ENCODE data around the gene HDAC8. TPM values are rescaled to one million over a fixed set of nuclear protein-coding genes. Genes with fewer than 3 reads are reported as not detected.
A peak's percentile ranks its signal among the peaks of the same experiment; 100 is the strongest.
"Not testable (repeated sequence)": the region's sequence is repeated elsewhere in the genome, so short reads cannot be mapped to it uniquely, and the experiment has no call there.

The HDAC8 gene
- total RNA-seq, 1 experiment from 2014 or later = 27.0 TPM

- DNase-seq (ENCODE audit: low read depth) = no peak
These were observed 245.9 kb downstream of the HDAC8 start for GRCh38 chrX:72326605-72327300.

- not testable (repeated sequence) for DNase-seq (ENCODE audit: low read depth)
These were observed 253.0 kb downstream of the HDAC8 start for GRCh38 chrX:72319651-72320050.

GRCh38 chrX:72317139-72317538 lies 255.5 kb downstream of the HDAC8 start:
- DNase-seq (ENCODE audit: low read depth) = no peak

DNA sequence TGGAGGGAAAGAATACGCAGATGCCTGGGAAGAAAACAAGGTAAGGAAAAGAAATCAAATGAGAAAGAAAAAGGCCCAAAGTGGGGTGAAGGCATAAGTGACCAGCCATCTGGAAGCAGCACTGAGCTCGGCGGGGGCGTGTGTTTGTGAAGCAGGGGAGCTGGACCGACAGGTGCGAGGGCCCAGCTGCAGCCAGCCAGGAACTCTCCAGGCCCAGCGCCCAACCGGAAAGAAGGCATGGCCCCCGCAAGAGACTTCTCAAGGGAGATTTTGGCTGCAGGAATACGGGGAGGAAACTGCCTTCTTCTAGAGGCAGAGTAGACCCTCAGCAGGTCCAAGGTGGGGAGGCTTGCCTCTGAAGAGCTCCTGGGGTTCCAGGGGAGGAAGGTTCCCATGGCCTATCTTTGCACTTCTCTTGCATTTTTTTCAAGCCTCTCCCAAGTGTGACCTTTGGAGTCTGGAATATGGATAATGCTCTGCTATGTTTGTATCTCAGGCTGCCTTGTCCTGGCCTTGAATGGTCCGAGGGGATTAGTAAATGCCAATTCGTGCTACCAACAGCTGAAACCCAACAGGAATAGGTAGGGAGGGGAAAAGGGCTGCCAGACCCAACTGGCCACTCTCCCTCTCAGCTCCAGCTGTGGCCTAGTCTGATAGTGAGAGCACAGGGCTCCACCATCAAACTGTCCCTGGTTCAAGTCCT lies 256.1 kb downstream of the HDAC8 start:
- DNase-seq (ENCODE audit: low read depth) = no peak

DNA sequence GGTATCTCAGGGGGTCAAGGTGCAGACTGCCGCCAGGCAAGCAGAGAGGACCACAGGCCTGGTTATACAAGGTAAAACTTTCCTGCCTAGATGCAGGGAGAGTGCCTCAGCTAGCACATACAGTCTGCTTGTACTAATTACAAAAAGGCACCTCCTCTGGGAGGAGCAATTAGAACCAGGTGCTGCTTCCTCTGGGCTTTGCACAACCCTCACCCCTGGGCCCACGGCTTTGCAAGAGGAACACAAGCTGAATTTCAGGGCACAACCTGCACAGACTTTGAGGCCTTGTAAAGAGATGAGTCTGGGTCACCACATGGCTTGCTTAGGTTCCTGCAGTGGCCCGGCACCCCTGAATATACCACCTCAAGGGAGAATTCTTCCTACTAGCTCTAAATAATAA lies 257.8 kb downstream of the HDAC8 start:
- no peak for DNase-seq (ENCODE audit: low read depth)

DNA sequence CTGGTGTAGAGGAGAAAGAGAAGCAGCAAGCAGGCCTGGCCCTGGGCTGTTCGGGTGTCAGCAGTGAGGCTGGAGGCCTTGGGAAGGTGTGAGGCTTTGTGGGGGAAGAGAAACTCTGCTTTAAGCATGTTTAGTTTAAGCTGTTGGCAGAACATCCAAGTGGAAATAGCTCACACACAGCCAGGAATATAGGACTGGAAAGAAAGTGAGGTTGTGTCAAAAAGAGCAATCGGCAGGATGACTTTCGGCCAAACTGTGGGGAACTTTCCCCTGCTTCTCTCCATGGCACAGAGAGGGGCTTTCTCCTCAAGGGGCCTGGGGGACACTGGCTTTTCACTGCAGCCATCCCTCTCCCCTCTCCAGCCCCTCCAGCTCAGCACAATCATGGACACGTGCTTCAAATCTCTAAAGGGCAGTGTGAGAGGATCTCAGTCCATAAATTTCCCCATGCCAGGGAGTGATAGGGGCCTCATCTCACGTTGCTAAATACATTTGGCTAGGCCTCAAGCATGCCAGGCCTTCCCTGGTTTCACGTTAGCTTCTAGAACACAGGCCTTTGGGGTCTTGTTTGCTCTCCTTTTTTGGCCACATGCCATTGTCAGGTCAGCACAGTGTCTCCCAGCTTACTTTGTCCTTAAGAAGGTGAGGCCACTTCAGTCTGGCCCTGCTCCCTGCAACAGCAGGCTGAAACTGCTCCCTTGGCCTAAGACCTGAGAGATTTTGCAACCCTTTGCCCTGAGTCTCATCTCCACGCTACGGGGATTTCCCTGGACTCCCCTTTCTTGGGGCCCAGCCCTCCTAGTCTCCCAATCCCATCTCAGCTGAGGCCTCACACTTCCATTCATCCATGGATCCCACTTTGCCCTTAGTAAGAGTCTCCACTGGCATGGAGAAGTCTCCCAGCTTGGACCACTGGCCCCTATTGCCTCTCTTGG lies 258.7 kb downstream of the HDAC8 start:
- DNase-seq (ENCODE audit: low read depth) = no peak

DNA sequence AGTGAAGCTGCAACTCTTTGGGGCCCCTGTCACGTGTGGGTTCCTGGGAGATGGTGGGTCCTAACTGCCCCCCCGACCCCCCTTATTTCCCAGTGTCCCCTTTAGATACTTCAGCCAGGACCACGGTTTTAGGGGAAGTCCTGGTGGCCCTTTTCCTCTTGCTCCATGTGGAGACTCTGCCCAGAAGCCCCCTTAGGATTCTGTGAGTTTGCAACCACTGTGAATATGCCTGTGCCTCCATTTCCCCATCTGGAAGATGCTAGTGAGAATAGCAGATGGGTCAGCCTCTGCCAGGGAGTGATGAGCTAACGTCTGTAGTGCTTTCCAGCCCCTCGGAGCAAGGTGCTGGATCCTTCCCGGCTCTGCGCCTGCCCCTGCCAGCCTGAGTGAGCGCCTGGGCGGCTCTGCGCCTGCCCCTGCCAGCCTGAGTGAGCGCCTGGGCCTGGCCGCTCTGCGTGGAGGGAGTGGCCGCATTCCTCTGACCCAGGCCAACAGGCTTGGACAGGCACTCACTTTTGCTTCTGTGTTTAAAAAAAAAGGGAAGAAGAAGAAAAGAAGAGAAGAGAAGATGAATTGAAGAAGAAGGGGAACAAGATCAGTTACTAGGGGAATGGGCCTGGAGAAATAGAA lies 260.2 kb downstream of the HDAC8 start:
- DNase-seq (ENCODE audit: low read depth) = no peak

DNA sequence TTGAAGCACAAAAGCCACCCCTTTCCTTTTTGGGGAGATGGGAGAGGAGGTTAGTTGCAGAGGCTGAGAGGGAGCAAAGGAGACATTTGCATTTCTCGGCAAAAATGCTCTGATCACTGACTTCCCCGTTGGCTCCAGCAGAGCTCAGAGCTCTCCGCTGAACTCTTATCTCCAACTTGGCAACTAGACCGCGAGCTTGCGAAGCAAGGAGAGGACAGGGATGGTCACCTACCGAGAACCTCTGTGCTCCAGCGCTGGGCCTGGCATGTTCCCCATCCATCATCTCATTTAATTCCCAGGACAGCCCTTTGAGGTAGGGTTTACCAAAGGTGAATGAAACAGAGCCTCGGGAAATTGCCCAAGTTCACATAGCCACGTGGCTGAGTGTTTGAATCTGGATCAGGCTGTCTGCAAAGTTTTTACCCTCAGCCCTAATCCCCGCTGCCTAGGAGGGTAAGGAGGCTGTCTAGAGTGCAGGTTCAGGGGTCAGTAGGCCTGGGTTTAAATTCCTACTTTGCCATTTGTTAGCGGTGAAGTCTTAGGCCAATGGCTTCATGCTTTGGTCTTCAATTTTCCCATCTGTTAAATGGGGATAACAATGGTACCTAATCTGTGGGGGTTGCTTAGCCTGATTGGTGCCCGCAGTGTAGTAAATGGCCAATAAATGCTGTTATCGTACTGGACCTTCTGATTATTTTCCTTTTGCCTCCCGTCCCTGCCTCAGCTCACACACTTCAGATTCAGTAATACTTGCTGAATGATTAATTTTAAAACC lies 263.2 kb downstream of the HDAC8 start:
- DNase-seq (ENCODE audit: low read depth) = no peak

DNA sequence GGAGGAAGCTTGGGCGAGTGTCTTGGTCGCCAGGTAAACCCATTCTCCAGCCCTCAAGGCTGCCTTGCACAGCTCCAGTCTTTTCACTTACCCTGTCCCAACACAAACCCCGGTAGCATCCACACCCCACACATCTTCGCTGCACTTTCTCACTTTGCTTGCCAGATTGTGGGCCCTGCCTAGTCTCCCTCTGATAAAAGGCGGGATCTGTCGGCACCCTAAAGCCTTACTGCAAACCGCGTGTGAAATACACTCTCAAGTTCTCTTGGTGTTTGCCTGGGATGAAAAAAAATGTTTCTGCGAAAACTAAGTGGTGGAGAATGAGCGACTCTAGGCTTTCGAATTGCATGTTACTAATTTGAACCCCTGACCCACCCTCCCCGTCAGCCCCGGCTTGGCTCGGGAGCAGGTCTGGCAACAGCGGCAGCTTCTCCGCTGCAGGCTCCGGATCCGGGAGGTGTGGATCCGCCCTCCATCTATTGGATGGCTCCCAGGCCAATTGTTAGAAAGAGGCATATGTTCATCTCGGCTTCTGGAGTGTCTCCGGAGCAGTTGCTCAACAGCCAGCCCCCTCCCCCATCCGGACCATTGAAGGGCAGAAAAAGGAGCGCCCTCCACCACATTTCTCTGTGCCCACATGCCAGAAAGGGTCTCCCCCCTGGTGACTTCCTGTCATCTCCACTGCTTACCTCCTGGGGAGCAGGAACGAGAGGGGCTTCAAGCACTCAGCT lies 263.9 kb downstream of the HDAC8 start:
- peak; percentile 47 for DNase-seq (ENCODE audit: low read depth)

- no peak for DNase-seq (ENCODE audit: low read depth)
These were observed 264.5 kb downstream of the HDAC8 start for GRCh38 chrX:72308209-72308565.

DNA sequence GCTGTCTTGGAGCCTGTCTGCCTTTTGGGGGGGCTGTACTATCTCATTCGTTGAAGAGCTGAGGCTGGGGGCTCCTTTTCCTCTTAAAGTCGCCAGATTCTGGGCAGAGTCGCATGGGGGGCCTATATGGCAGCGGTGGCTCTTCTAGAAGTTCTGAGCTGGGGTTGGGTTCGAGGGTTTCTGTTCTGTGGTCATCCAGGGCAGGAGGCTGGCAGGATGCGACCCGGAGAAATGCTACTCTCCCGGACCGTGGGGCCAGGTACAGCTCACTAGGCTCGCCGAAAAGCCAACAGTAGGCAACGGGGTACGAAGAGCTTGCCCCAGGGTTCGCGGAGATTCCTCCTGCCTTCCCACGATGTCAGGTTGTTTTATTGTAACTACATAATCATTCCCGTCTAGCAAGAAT lies 265.0 kb downstream of the HDAC8 start:
- DNase-seq (ENCODE audit: low read depth) = no peak

GRCh38 chrX:72306851-72307645 lies 265.6 kb downstream of the HDAC8 start:
- peak; percentile 73 for DNase-seq (ENCODE audit: low read depth)

- no peak for DNase-seq (ENCODE audit: low read depth)
These were observed 266.4 kb downstream of the HDAC8 start for GRCh38 chrX:72306085-72306801.

DNA sequence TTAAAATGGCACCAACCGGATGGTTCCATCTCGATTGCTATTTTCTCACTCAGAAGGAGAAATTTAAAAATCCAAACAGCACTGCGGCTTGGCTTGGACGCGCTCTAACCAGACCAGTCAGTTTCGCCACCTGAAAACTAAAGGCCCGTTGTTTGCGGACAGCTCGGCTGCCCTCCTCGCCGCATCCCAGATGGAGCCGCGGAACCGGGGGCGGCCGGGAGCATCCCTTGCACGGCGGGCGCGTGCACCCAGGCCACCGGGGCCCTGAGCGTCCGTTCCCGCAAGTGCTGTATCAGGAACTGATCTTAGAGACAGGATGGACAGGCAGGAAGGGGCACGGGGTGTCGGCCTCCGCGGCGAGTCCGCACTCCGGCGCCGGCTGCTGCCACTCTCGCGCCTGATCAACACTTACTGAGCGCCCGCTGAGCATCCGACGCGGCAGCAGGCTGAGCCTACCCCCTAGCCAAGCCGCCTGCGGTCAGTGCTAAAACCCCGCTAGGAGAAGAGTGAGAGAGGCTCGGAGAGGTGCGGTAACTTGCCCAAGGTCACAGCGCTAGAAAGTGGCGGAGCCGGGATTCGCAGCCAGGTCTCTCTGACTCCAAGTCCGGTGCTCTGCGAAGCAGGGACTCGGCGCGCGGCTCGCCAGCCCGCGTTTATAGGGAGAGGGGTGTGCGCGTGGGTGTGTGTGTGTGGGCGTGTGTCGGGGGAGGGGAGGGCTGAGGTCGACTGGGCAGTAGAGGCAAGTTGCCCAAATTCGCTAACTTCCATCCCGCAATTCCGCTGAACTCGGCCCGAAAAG lies 267.2 kb downstream of the HDAC8 start, which contains the start of gene CITED1:
CITED1 (minus strand) TSS at position 629 of the 799 bp plus-strand sequence. CDS start 3,045 bp downstream, outside the sequence.
- no peak for DNase-seq (ENCODE audit: low read depth)

DNA sequence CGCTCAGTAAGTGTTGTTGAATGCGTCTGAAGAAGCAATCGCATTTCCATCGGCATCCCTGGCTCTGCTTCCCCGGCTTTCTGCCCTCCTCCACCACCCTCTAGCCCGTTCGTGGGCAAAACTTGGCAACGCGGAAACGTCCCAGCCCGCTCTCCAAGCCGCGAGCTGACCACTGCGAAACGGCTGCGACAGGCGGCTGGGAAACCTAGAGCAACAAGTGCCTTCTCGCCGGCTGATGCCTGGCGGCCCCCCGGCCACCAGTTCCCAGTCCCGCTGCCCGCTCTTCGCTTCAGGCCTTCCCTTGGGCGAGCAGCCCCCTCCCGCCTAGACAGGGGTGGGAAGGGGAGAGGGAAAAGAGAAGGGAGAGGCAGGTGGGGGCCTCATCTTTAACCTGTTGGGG lies 267.8 kb downstream of the HDAC8 start:
- DNase-seq (ENCODE audit: low read depth) = no peak

- no peak for DNase-seq (ENCODE audit: low read depth)
These were observed 270.9 kb downstream of the HDAC8 start for GRCh38 chrX:72301781-72302180.

DNA sequence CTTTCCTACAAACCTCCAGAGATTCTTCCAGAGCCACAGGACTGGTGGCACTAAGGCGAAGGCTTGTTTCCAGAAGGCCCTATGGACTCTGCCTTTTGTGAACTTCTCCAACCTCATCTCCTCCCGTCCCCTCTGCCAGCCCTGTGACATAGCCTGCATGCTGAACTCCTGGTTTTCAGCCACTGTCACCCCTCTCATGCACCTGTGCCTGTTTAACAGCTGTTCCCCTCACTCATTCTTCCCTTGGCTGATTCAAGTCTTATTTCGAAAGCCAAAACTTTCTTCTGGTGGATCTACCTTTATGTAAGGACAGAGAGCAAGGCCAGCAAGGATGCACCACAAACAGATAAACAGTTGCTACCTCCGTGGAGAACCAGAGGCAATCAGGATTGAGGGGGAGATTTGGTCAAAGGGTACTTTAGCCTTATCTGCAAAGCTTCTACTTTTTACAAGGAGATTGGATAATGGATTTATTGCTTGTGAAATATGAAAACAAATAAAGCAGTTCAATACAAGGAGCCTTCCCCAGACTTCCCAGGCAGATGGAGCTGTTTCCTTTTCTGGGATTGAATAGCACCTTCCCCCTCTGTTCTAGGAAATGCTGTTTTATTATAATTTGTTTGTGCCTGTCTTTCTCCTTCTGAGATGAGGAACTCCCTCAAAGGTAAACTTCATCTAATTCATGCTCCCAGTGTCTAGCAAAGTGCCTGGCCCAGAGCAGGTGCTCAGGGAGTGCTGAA lies 272.6 kb downstream of the HDAC8 start:
- no peak for DNase-seq (ENCODE audit: low read depth)
